ENCODE results near the gene RNF44.

Gene RNF44

GRCh38 chr5:176527246-176528222, 9.7 kb downstream of the RNF44 start:
- no peak for DNase-seq (ENCODE audit: extremely low read depth, low read depth)
- TF ChIP-seq, protein P1, sequence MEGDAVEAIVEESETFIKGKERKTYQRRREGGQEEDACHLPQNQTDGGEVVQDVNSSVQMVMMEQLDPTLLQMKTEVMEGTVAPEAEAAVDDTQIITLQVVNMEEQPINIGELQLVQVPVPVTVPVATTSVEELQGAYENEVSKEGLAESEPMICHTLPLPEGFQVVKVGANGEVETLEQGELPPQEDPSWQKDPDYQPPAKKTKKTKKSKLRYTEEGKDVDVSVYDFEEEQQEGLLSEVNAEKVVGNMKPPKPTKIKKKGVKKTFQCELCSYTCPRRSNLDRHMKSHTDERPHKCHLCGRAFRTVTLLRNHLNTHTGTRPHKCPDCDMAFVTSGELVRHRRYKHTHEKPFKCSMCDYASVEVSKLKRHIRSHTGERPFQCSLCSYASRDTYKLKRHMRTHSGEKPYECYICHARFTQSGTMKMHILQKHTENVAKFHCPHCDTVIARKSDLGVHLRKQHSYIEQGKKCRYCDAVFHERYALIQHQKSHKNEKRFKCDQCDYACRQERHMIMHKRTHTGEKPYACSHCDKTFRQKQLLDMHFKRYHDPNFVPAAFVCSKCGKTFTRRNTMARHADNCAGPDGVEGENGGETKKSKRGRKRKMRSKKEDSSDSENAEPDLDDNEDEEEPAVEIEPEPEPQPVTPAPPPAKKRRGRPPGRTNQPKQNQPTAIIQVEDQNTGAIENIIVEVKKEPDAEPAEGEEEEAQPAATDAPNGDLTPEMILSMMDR (IDR thresholded peaks at IDR 0.05; ENCODE audit: low read depth, low read length): no peak

- no peak for DNase-seq (ENCODE audit: extremely low read depth, low read depth)
- TF ChIP-seq, protein P1 (IDR thresholded peaks at IDR 0.05; ENCODE audit: low read depth, low read length): no peak
Observed at GRCh38 chr5:176526462-176526861, 10.7 kb downstream of the RNF44 start.

GRCh38 chr5:176525677-176526076, 11.5 kb downstream of the RNF44 start:
- no peak for DNase-seq (ENCODE audit: extremely low read depth, low read depth)
- TF ChIP-seq, protein P1 (IDR thresholded peaks at IDR 0.05; ENCODE audit: low read depth, low read length): no peak

DNA sequence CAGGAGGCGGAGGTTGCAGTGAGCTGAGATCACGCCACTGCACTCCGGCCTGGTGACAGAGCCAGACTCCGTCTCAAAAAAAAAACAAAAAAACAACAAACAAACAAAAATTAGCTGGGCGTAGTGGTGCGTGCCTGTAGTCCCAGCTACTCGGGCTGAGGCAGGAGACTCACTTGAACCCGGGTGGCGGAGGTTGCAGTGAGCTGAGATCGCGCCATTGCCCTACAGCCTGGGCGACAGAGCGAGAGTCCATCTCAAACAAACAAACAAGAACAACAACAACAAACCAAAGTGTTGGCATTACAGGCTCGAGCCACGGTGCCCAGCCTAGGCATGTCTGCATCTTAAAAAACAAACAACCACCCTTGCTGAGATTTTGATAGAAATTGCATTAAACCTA, 12.2 kb downstream of the RNF44 start:
- no peak for DNase-seq (ENCODE audit: extremely low read depth, low read depth)
- TF ChIP-seq, protein P1 (IDR thresholded peaks at IDR 0.05; ENCODE audit: low read depth, low read length): no peak

- TF ChIP-seq, protein P1 (IDR thresholded peaks at IDR 0.05; ENCODE audit: low read depth, low read length): no peak
- no peak for DNase-seq (ENCODE audit: extremely low read depth, low read depth)
Observed at GRCh38 chr5:176524138-176524537, 13.1 kb downstream of the RNF44 start.

- TF ChIP-seq, protein P1 (IDR thresholded peaks at IDR 0.05; ENCODE audit: low read depth, low read length): no peak
- DNase-seq (ENCODE audit: extremely low read depth, low read depth): no peak
Observed at GRCh38 chr5:176521699-176522263, 15.4 kb downstream of the RNF44 start.

GRCh38 chr5:176521286-176521685, 15.9 kb downstream of the RNF44 start:
- TF ChIP-seq, protein P1 (IDR thresholded peaks at IDR 0.05; ENCODE audit: low read depth, low read length): no peak
- DNase-seq (ENCODE audit: extremely low read depth, low read depth): no peak

Data from AG09319 (cell line).